ENCODE measurements around the gene ARVCF. TPM values are rescaled to one million over a fixed set of nuclear protein-coding genes. Genes with fewer than 3 reads are reported as not detected.
"Not testable (repeated sequence)": the region's sequence is repeated elsewhere in the genome, so short reads cannot be mapped to it uniquely, and the experiment has no call there.

ARVCF gene
- total RNA-seq, 2 experiments from 2014 or later = 0.50 to 0.70 TPM

GRCh38 chr22:19928207-19928606 is 88.4 kb downstream of the ARVCF start:
- Mint-ChIP-seq H3K4me3 (no peak overlapping the region), H3K36me3 (no peaks in the 10 kb centered on the region), H3K9me3 (ENCODE audit: low read depth) (no peaks in the 10 kb centered on the region), H3K27me3 (no peaks in the 10 kb centered on the region), H3K27ac (no peak overlapping the region), H3K4me1 (no peaks in the 10 kb centered on the region)
- DNase-seq (no peak), ATAC-seq (no peak)
- CTCF ChIA-PET = no interaction called here

DNA sequence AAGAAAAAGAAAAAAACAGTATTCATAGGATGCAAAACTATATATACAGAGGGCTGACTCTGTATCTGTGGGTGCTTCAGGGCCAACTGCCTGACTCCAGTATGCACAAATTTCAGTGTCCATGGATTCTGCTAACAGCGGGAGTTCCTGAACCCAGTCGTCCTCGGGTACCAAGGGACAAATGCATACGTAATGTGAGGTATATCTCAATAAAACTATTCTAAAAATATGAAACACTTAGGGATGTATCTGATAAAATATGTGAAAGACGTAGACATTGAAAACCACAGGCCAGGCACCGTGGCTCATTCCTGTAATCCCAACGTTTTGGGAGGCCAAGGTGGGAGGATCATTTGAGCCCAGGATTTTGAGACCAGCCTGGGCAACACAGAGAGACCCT is 88.9 kb downstream of the ARVCF start:
- DNase-seq = no peak
- no peaks in the 10 kb centered on the region for H3K4me1 Mint-ChIP-seq
- H3K4me3 Mint-ChIP-seq = no peak overlapping the region
- ATAC-seq = no peak
- H3K27ac Mint-ChIP-seq = no peak overlapping the region
- no peaks in the 10 kb centered on the region for H3K9me3 Mint-ChIP-seq (ENCODE audit: low read depth)
- H3K27me3 Mint-ChIP-seq = no peaks in the 10 kb centered on the region
- CTCF ChIA-PET = no interaction called here
- no peaks in the 10 kb centered on the region for H3K36me3 Mint-ChIP-seq

DNA sequence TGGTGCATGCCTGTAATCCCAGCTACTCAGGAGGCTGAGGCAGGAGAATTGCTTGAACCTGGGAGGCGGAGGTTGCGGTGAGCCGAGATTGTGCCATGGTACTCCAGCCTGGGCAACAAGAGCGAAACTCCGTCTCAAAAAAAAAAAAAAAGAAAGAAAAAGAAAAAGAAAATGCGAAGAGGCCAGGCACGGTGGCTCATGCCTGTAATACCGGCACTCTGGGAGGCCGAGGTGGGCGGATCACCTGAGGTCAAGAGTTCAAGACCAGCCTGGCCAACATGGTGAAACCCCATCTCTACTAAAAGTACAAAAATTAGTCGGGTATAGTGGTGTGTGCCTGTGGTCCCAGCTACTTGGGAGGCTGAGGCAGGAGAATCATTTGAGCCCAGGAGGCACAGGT is 90.6 kb downstream of the ARVCF start:
- not testable (repeated sequence) for H3K27ac Mint-ChIP-seq; DNase-seq; H3K4me3 Mint-ChIP-seq; ATAC-seq; H3K36me3 Mint-ChIP-seq; H3K4me1 Mint-ChIP-seq; H3K27me3 Mint-ChIP-seq; H3K9me3 Mint-ChIP-seq (ENCODE audit: low read depth)
- CTCF ChIA-PET = interaction anchor here (0.7 kb wide), 1 partner anchor 16 kb away, joined by 3 read pairs; no protein-coding TSS in a partner anchor

GRCh38 chr22:19923914-19924513 is 92.6 kb downstream of the ARVCF start:
- H3K4me3 Mint-ChIP-seq = no peak overlapping the region
- no peak for ATAC-seq
- no peaks in the 10 kb centered on the region for H3K36me3 Mint-ChIP-seq
- H3K27me3 Mint-ChIP-seq = no peaks in the 10 kb centered on the region
- CTCF ChIA-PET = interaction anchor here (1.0 kb wide), 1 partner anchor 14 kb away, joined by 4 read pairs; no protein-coding TSS in a partner anchor
- DNase-seq = no peak
- no peaks in the 10 kb centered on the region for H3K4me1 Mint-ChIP-seq
- H3K9me3 Mint-ChIP-seq (ENCODE audit: low read depth) = no peaks in the 10 kb centered on the region
- H3K27ac Mint-ChIP-seq = no peak overlapping the region

- ATAC-seq = no peak
- CTCF ChIA-PET = interaction anchor here (1.3 to 2.2 kb wide), 2 partner anchors 11 to 191 kb away, joined by 4 to 6 read pairs; no protein-coding TSS in a partner anchor
- Mint-ChIP-seq H3K9me3 (ENCODE audit: low read depth) (no peaks in the 10 kb centered on the region), H3K27ac (no peak overlapping the region), H3K36me3 (no peaks in the 10 kb centered on the region), H3K4me3 (no peak overlapping the region), H3K4me1 (no peaks in the 10 kb centered on the region), H3K27me3 (no peaks in the 10 kb centered on the region)
- DNase-seq = no peak
Observed at GRCh38 chr22:19921544-19922081, 95.0 kb downstream of the ARVCF start.

Small RNA genes lying within 50 kb of the gene (microRNA-seq; reads per million reads assigned to microRNA genes)
- gene MIR185 (2,113 reads per million, percentile 88 among the genes with 10 or more reads in this experiment), gene MIR4761 (not detected)

Other genes with a start within 250 kb of the ARVCF start
- gene GNB1L, start 161.9 kb downstream of the ARVCF start, total RNA-seq = 10 to 100 TPM; 13.7 to 14.7 TPM
- 10 to 100 TPM; 12.8 to 15.9 TPM for gene RTL10, start 161.9 kb downstream of the ARVCF start, total RNA-seq
- gene COMT, start 75.1 kb downstream of the ARVCF start, total RNA-seq = 10 to 100 TPM; 92.6 to 95.3 TPM
- gene TXNRD2, start 75.0 kb downstream of the ARVCF start, total RNA-seq = 10 to 100 TPM; 20.5 to 23.1 TPM
- 10 to 100 TPM; 36.7 to 44.5 TPM for gene TANGO2, start 4.3 kb upstream of the ARVCF start, total RNA-seq
- gene DGCR8, start 63.4 kb upstream of the ARVCF start, total RNA-seq = 10 to 100 TPM; 70.4 to 71.9 TPM
- 100 to 1,000 TPM; 318 to 345 TPM for gene RANBP1, start 99.3 kb upstream of the ARVCF start, total RNA-seq
- 100 to 1,000 TPM in 1 of 2 experiments, 10 to 100 TPM in 1; 98.1 to 140 TPM for gene TRMT2A, start 100.4 kb upstream of the ARVCF start, total RNA-seq
- 10 to 100 TPM; 57.9 to 66.3 TPM for gene ZDHHC8, start 115.0 kb upstream of the ARVCF start, total RNA-seq
- gene CCDC188, start 134.2 kb upstream of the ARVCF start, total RNA-seq = not detected